HG02678 (cell line): ENCODE results near the gene CXCL3.

Experiments
- ATAC-seq: cut with Tn5 transposase; IDR thresholded peaks from one replicate; pipeline ENCODE4 v1.9.1; 2021; ENCODE audit warnings: mild to moderate bottlenecking, moderate library complexity; ENCODE audit not compliant: unreplicated experiment

Gene CXCL3

GRCh38 chr4:74056114-74056857 is 17.8 kb upstream of the CXCL3 start:
- ATAC-seq, result no peak

- no peak for ATAC-seq
These were observed 17.0 kb upstream of the CXCL3 start for GRCh38 chr4:74055498-74055897.

- no peak for ATAC-seq
These were observed 16.6 kb upstream of the CXCL3 start for GRCh38 chr4:74055096-74055495.

- no peak for ATAC-seq
These were observed 16.1 kb upstream of the CXCL3 start for GRCh38 chr4:74054483-74055047.

- ATAC-seq, result no peak
These were observed 8.7 kb upstream of the CXCL3 start for GRCh38 chr4:74047152-74047551.

- no peak for ATAC-seq
These were observed 7.3 kb upstream of the CXCL3 start for GRCh38 chr4:74045772-74046171.

- no peak for ATAC-seq
These were observed 6.8 kb upstream of the CXCL3 start for GRCh38 chr4:74045247-74045646.

- no peak for ATAC-seq
These were observed 6.2 kb upstream of the CXCL3 start for GRCh38 chr4:74044677-74045076.

GRCh38 chr4:74042681-74043080 is 4.2 kb upstream of the CXCL3 start:
- no peak for ATAC-seq

- ATAC-seq, result no peak
These were observed 2.9 kb upstream of the CXCL3 start for GRCh38 chr4:74041418-74041817.

- ATAC-seq, result no peak
These were observed 850 bp upstream of the CXCL3 start for GRCh38 chr4:74039315-74039763.

- ATAC-seq, result no peak
These were observed 434 bp downstream of the CXCL3 start for GRCh38 chr4:74038086-74038424.

GRCh38 chr4:74037076-74037955 is 1.2 kb downstream of the CXCL3 start:
- ATAC-seq, result no peak

- ATAC-seq, result no peak
These were observed 4.8 kb downstream of the CXCL3 start for GRCh38 chr4:74033739-74034138.

- ATAC-seq, result no peak
These were observed 6.4 kb downstream of the CXCL3 start for GRCh38 chr4:74032064-74032463.

- no peak for ATAC-seq
These were observed 6.9 kb downstream of the CXCL3 start for GRCh38 chr4:74031576-74031975.

GRCh38 chr4:74030285-74030684 is 8.2 kb downstream of the CXCL3 start:
- no peak for ATAC-seq

GRCh38 chr4:74028504-74028903 is 10.0 kb downstream of the CXCL3 start:
- ATAC-seq, result no peak

GRCh38 chr4:74023709-74024108 is 14.8 kb downstream of the CXCL3 start:
- no peak for ATAC-seq

- no peak for ATAC-seq
These were observed 16.9 kb downstream of the CXCL3 start for GRCh38 chr4:74021601-74022000.

GRCh38 chr4:74018771-74019170 is 19.7 kb downstream of the CXCL3 start:
- no peak for ATAC-seq

GRCh38 chr4:74018116-74018515 is 20.4 kb downstream of the CXCL3 start:
- ATAC-seq, result no peak
